ENCODE data around the gene POU2F2.

- TF ChIP-seq CTCF (conservative IDR thresholded peaks at IDR 0.05; ENCODE audit: low read depth, low read length): no peak
- no peak for TF ChIP-seq EZH2phosphoT487 (IDR thresholded peaks at IDR 0.05; ENCODE audit: borderline replicate concordance, low read length)
- no peak for TF ChIP-seq EZH2 (IDR thresholded peaks at IDR 0.05; ENCODE audit: low read length, unreplicated experiment)
Measured at GRCh38 chr19:42066075-42066754, 66.0 kb downstream of the POU2F2 start.
